Transverse colon (tissue), 3 donors: ENCODE measurements around the gene ZNF576.

Source experiments
- EP300 ChIP-seq: sonication (generic); formaldehyde crosslinking; IDR thresholded peaks from one replicate; pipeline ENCODE4 v1.6.1; 2017; ENCODE audit warnings: antibody characterized with exemption, low read depth
- POLR2A ChIP-seq: fragments of 450-650 bp; IDR thresholded peaks from one replicate; pipeline ENCODE4 v1.6.1; 2016; ENCODE audit warnings: antibody characterized with exemption, mild to moderate bottlenecking, moderate library complexity
- TF ChIP-seq, protein P1 (sequence below), 5 experiments: fragments of 200-600 bp in 3 of 5; fragments of 450-650 bp in 2 of 5; sonication (generic) in 3 of 5; IDR thresholded peaks; 1 replicate in 2 of 5; 2 replicates in 3 of 5; pipeline ENCODE4 v1.5.1; 2016 to 2017; ENCODE audit warnings: antibody characterized with exemption in 5 of 5, inconsistent platforms in 3 of 5, mild to moderate bottlenecking in 2 of 5, moderate library complexity in 1 of 5

DNA sequence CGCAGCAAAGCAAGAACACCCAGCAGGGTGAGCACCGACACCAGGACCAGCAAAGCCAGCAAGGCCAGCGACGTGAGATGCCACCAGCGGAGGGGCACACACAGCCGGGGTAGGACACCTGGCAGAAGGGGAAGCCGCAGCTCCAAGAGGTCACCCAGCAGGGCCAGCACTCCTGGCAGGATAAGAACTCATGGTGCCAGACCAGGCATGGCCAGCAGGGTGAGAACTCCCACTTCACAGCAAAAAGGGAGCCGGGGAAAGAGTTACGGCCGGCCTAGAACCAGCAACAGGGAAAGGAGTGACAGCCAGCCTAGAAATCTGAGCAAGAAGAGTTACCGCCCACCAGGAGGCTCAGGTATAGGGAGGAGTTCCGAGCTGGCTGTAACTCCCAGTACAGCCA, 16.0 kb downstream of the ZNF576 start:
- TF ChIP-seq, protein P1, sequence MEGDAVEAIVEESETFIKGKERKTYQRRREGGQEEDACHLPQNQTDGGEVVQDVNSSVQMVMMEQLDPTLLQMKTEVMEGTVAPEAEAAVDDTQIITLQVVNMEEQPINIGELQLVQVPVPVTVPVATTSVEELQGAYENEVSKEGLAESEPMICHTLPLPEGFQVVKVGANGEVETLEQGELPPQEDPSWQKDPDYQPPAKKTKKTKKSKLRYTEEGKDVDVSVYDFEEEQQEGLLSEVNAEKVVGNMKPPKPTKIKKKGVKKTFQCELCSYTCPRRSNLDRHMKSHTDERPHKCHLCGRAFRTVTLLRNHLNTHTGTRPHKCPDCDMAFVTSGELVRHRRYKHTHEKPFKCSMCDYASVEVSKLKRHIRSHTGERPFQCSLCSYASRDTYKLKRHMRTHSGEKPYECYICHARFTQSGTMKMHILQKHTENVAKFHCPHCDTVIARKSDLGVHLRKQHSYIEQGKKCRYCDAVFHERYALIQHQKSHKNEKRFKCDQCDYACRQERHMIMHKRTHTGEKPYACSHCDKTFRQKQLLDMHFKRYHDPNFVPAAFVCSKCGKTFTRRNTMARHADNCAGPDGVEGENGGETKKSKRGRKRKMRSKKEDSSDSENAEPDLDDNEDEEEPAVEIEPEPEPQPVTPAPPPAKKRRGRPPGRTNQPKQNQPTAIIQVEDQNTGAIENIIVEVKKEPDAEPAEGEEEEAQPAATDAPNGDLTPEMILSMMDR (IDR thresholded peaks at IDR 0.05) = no peak
- TF ChIP-seq POLR2A (no peak), EP300 (no peak)
